ENCODE data around the gene TREML1.

DNA sequence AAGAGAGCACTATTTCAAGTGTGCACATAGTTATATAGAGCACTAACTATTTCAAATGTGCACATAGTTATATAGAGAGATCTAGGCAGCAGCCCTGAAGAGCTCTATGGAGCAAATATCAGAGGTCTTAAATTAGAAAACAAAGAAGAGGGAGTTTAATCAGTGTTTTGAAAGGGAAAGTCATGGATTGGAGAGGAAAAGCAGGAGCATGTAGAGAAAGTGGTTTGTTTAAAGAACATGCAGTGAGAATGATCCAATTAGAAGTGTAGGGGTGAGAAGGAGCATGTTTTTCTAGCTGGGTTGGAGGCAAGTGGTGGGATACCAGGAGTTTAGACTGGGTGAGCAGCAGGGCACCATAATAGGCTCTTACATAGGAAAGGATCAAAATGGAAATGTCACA, 17.2 kb downstream of the TREML1 start:
- TF ChIP-seq EZH2 (IDR thresholded peaks at IDR 0.05), result no peak
- TF ChIP-seq, protein P1, sequence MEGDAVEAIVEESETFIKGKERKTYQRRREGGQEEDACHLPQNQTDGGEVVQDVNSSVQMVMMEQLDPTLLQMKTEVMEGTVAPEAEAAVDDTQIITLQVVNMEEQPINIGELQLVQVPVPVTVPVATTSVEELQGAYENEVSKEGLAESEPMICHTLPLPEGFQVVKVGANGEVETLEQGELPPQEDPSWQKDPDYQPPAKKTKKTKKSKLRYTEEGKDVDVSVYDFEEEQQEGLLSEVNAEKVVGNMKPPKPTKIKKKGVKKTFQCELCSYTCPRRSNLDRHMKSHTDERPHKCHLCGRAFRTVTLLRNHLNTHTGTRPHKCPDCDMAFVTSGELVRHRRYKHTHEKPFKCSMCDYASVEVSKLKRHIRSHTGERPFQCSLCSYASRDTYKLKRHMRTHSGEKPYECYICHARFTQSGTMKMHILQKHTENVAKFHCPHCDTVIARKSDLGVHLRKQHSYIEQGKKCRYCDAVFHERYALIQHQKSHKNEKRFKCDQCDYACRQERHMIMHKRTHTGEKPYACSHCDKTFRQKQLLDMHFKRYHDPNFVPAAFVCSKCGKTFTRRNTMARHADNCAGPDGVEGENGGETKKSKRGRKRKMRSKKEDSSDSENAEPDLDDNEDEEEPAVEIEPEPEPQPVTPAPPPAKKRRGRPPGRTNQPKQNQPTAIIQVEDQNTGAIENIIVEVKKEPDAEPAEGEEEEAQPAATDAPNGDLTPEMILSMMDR (IDR thresholded peaks at IDR 0.05), result no peak

All from neural progenitor cell (in vitro differentiated cells).